CD4-positive, CD25-positive, alpha-beta regulatory T cell (primary cell): ENCODE results near the gene ZNF627. TPM values are rescaled to one million over a fixed set of nuclear protein-coding genes. Genes with fewer than 3 reads are reported as not detected.

Source experiments
- ATAC-seq, 2 donors: fragments of 150-1000 bp; cut with Tn5 transposase; one replicate each; pipeline ENCODE4 v1.10.0; 2021; ENCODE audit warnings: low read depth in 2 of 2, moderate number of reproducible peaks in 2 of 2, moderate library complexity in 1 of 2
- DNase-seq, 3 donors: peaks; one replicate each; pipeline versions ENCODE4 v3.0.0 to v3.0.0-alpha.2; 2012 to 2022; ENCODE audit warnings: mixed read lengths in 1 of 3
- H3K27ac ChIP-seq: one replicate; pipeline ENCODE4 v1.7.0; 2013; ENCODE audit warnings: mild to moderate bottlenecking, low read length; ENCODE audit not compliant: insufficient read depth, poor library complexity, severe bottlenecking
- H3K27me3 ChIP-seq: one replicate; pipeline ENCODE4 v1.7.0; 2013; ENCODE audit warnings: low read length; ENCODE audit not compliant: control insufficient read depth, insufficient read depth
- H3K36me3 ChIP-seq: one replicate; pipeline ENCODE4 v1.7.0; 2013; ENCODE audit warnings: mild to moderate bottlenecking, low read length, moderate library complexity; ENCODE audit not compliant: control insufficient read depth, insufficient read depth
- H3K4me1 ChIP-seq: 2 replicates; pipeline ENCODE4 v1.7.0; 2013; ENCODE audit warnings: mild to moderate bottlenecking, low read length; ENCODE audit not compliant: insufficient read depth, control insufficient read depth, poor library complexity, severe bottlenecking
- H3K4me3 ChIP-seq: one replicate; pipeline ENCODE4 v1.7.0; 2013; ENCODE audit warnings: low read depth, mild to moderate bottlenecking, low read length, moderate library complexity
- H3K9me3 ChIP-seq, 2 experiments: 1 replicate in 1 of 2; 2 replicates in 1 of 2; pipeline ENCODE4 v1.7.0; 2013; ENCODE audit warnings: low read length in 2 of 2, mild to moderate bottlenecking in 1 of 2, moderate library complexity in 1 of 2; ENCODE audit not compliant: control insufficient read depth in 2 of 2
- H3K27ac Mint-ChIP-seq, 3 donors: one replicate each; pipeline ENCODE4 v1.8.0; 2020 to 2022; ENCODE audit warnings: mild to moderate bottlenecking in 3 of 3, mixed read lengths in 3 of 3, moderate library complexity in 2 of 3
- H3K27me3 Mint-ChIP-seq: one replicate; pipeline ENCODE4 v1.8.0; 2022; ENCODE audit warnings: mild to moderate bottlenecking, mixed read lengths
- H3K36me3 Mint-ChIP-seq: one replicate; pipeline ENCODE4 v1.8.0; 2020; ENCODE audit warnings: mixed read lengths
- H3K4me1 Mint-ChIP-seq, 4 donors: one replicate each; pipeline ENCODE4 v1.8.0; 2020 to 2022; ENCODE audit warnings: mixed read lengths in 4 of 4, mild to moderate bottlenecking in 1 of 4
- H3K4me3 Mint-ChIP-seq, 4 donors: one replicate each; pipeline ENCODE4 v1.8.0; 2020 to 2022; ENCODE audit warnings: mild to moderate bottlenecking in 4 of 4, mixed read lengths in 4 of 4, moderate library complexity in 3 of 4
- H3K9me3 Mint-ChIP-seq, 7 donors: one replicate each; pipeline ENCODE4 v1.8.0; 2020 to 2022; ENCODE audit warnings: mixed read lengths in 7 of 7, mild to moderate bottlenecking in 3 of 7, moderate library complexity in 2 of 7
- polyA plus RNA-seq, 4 donors: library from polyadenylated mRNA; unstranded; fragments of 300-500 nt; fragmentation: Illumina TruSeq; gene quantifications; one replicate each; pipeline ENCODE4 v1.2.3, GENCODE V29; 2021
- total RNA-seq: library from RNA; stranded (reverse); gene quantifications from one replicate; pipeline ENCODE4 v1.2.3, GENCODE V29; 2022

The ZNF627 gene
- total and polyA plus RNA-seq, 5 donors from 2014 or later = 6.4 to 14.3 (median 10.6) TPM

GRCh38 chr19:11652056-11652455 is 54.8 kb downstream of the ZNF627 start:
- H3K36me3 ChIP-seq = no peaks in the 10 kb centered on the region
- ATAC-seq (no peak), DNase-seq (no peak)
- no peaks in the 10 kb centered on the region for H3K4me1 ChIP-seq
- H3K9me3 Mint-ChIP-seq = peaks cover 5 to 38% (median 17%) of the 10 kb centered on the region in 7 donors
- H3K27me3 ChIP-seq = no peaks in the 10 kb centered on the region
- H3K27ac ChIP-seq = no peak overlapping the region
- H3K4me1 Mint-ChIP-seq = no peaks in the 10 kb centered on the region
- H3K4me3 Mint-ChIP-seq = no peak overlapping the region
- no peak overlapping the region for H3K27ac Mint-ChIP-seq
- H3K36me3 Mint-ChIP-seq = peaks cover 8% of the 10 kb centered on the region
- no peak overlapping the region for H3K4me3 ChIP-seq
- H3K9me3 ChIP-seq = peaks cover 30 to 42% of the 10 kb centered on the region in 2 experiments
- peaks cover 6% of the 10 kb centered on the region for H3K27me3 Mint-ChIP-seq

GRCh38 chr19:11652492-11652891 is 55.2 kb downstream of the ZNF627 start:
- Mint-ChIP-seq H3K9me3 (peaks cover 5 to 38% (median 19%) of the 10 kb centered on the region in 7 donors), H3K4me1 (no peaks in the 10 kb centered on the region)
- H3K9me3 ChIP-seq = peaks cover 30 to 42% of the 10 kb centered on the region in 2 experiments

GRCh38 chr19:11656535-11656934 is 59.3 kb downstream of the ZNF627 start:
- peaks cover 4% of the 10 kb centered on the region for H3K36me3 Mint-ChIP-seq
- no peaks in the 10 kb centered on the region for H3K36me3 ChIP-seq
- no peak overlapping the region for H3K4me3 Mint-ChIP-seq

More at GRCh38 chr19:11652492-11652891, 55.2 kb downstream of the ZNF627 start:
- Histone ChIP-seq H3K36me3 (no peaks in the 10 kb centered on the region), H3K4me3 (no peak overlapping the region), H3K27ac (no peak overlapping the region), H3K4me1 (no peaks in the 10 kb centered on the region), H3K27me3 (no peaks in the 10 kb centered on the region)
- peaks cover 6% of the 10 kb centered on the region for H3K27me3 Mint-ChIP-seq
- no peak overlapping the region for H3K4me3 Mint-ChIP-seq
- no peak overlapping the region for H3K27ac Mint-ChIP-seq
- peaks cover 8% of the 10 kb centered on the region for H3K36me3 Mint-ChIP-seq
- no peak for ATAC-seq
- DNase-seq = no peak

GRCh38 chr19:11657307-11657706 is 60.0 kb downstream of the ZNF627 start:
- Mint-ChIP-seq H3K36me3 (peaks cover under 1% of the 10 kb centered on the region), H3K9me3 (peaks cover 2 to 28% (median 8%) of the 10 kb centered on the region in 7 donors), H3K4me3 (no peak overlapping the region), H3K27me3 (peaks cover 6% of the 10 kb centered on the region), H3K27ac (no peak overlapping the region), H3K4me1 (no peaks in the 10 kb centered on the region)
- H3K9me3 ChIP-seq = peaks cover 16 to 17% of the 10 kb centered on the region in 2 experiments
- no peaks in the 10 kb centered on the region for H3K27me3 ChIP-seq
- no peaks in the 10 kb centered on the region for H3K36me3 ChIP-seq
- no peaks in the 10 kb centered on the region for H3K4me1 ChIP-seq
- H3K4me3 ChIP-seq = no peak overlapping the region
- no peak overlapping the region for H3K27ac ChIP-seq
- DNase-seq (no peak), ATAC-seq (no peak)

More at GRCh38 chr19:11656535-11656934, 59.3 kb downstream of the ZNF627 start:
- Histone ChIP-seq H3K4me1 (no peaks in the 10 kb centered on the region), H3K27ac (no peak overlapping the region), H3K27me3 (no peaks in the 10 kb centered on the region), H3K4me3 (no peak overlapping the region), H3K9me3 (peaks cover 24% of the 10 kb centered on the region in 2 experiments)
- ATAC-seq = no peak
- no peak for DNase-seq
- Mint-ChIP-seq H3K27ac (no peak overlapping the region), H3K27me3 (peaks cover 6% of the 10 kb centered on the region), H3K4me1 (no peaks in the 10 kb centered on the region), H3K9me3 (peaks cover 2 to 35% (median 16%) of the 10 kb centered on the region in 7 donors)

- peaks cover 6% of the 10 kb centered on the region for H3K27me3 Mint-ChIP-seq
- ATAC-seq (no peak), DNase-seq (no peak)
- Histone ChIP-seq H3K27me3 (no peaks in the 10 kb centered on the region), H3K4me1 (no peaks in the 10 kb centered on the region), H3K9me3 (peaks cover 0 to 3% of the 10 kb centered on the region in 2 experiments), H3K36me3 (no peaks in the 10 kb centered on the region), H3K27ac (no peak overlapping the region), H3K4me3 (no peak overlapping the region)
- H3K9me3 Mint-ChIP-seq = peaks cover 0 to 15% (median 6%) of the 10 kb centered on the region in 7 donors
- no peaks in the 10 kb centered on the region for H3K36me3 Mint-ChIP-seq
- no peak overlapping the region for H3K27ac Mint-ChIP-seq
- no peaks in the 10 kb centered on the region for H3K4me1 Mint-ChIP-seq
- no peak overlapping the region for H3K4me3 Mint-ChIP-seq
Observed at GRCh38 chr19:11658970-11659369, 61.7 kb downstream of the ZNF627 start.

- ATAC-seq = no peak
Observed at GRCh38 chr19:11659612-11660011, 62.3 kb downstream of the ZNF627 start.

GRCh38 chr19:11662278-11662677 is 65.0 kb downstream of the ZNF627 start:
- H3K36me3 ChIP-seq = no peaks in the 10 kb centered on the region
- ATAC-seq = no peak
- no peak overlapping the region for H3K27ac Mint-ChIP-seq
- no peaks in the 10 kb centered on the region for H3K4me1 Mint-ChIP-seq
- peaks cover 0 to 7% (median 0%) of the 10 kb centered on the region in 7 donors for H3K9me3 Mint-ChIP-seq
- DNase-seq = no peak
- no peaks in the 10 kb centered on the region for H3K36me3 Mint-ChIP-seq
- H3K27ac ChIP-seq = no peak overlapping the region
- no peak overlapping the region for H3K4me3 ChIP-seq
- no peaks in the 10 kb centered on the region for H3K9me3 ChIP-seq
- no peaks in the 10 kb centered on the region for H3K27me3 ChIP-seq
- H3K4me1 ChIP-seq = no peaks in the 10 kb centered on the region
- no peaks in the 10 kb centered on the region for H3K27me3 Mint-ChIP-seq
- no peak overlapping the region for H3K4me3 Mint-ChIP-seq

More at GRCh38 chr19:11659612-11660011, 62.3 kb downstream of the ZNF627 start:
- no peaks in the 10 kb centered on the region for H3K36me3 ChIP-seq
- Mint-ChIP-seq H3K9me3 (peaks cover 0 to 15% (median 6%) of the 10 kb centered on the region in 7 donors), H3K27ac (no peak overlapping the region), H3K4me1 (no peaks in the 10 kb centered on the region), H3K27me3 (peaks cover 6% of the 10 kb centered on the region), H3K4me3 (no peak overlapping the region), H3K36me3 (no peaks in the 10 kb centered on the region)
- no peak for DNase-seq
- peaks cover 0 to 2% of the 10 kb centered on the region in 2 experiments for H3K9me3 ChIP-seq
- H3K27ac ChIP-seq = no peak overlapping the region
- no peak overlapping the region for H3K4me3 ChIP-seq
- no peaks in the 10 kb centered on the region for H3K27me3 ChIP-seq
- no peaks in the 10 kb centered on the region for H3K4me1 ChIP-seq

GRCh38 chr19:11663181-11663591 is 65.9 kb downstream of the ZNF627 start:
- DNase-seq = no peak
- no peak overlapping the region for H3K4me3 Mint-ChIP-seq
- no peak for ATAC-seq
- Histone ChIP-seq H3K4me3 (no peak overlapping the region), H3K9me3 (no peaks in the 10 kb centered on the region), H3K4me1 (no peaks in the 10 kb centered on the region), H3K36me3 (no peaks in the 10 kb centered on the region), H3K27ac (no peak overlapping the region), H3K27me3 (no peaks in the 10 kb centered on the region)
- no peaks in the 10 kb centered on the region for H3K27me3 Mint-ChIP-seq
- peaks cover 0 to 7% (median 0%) of the 10 kb centered on the region in 7 donors for H3K9me3 Mint-ChIP-seq
- no peaks in the 10 kb centered on the region for H3K36me3 Mint-ChIP-seq
- no peaks in the 10 kb centered on the region for H3K4me1 Mint-ChIP-seq
- no peak overlapping the region for H3K27ac Mint-ChIP-seq
